Epithelial cell of proximal tubule (primary cell): ENCODE results near the gene PRPF31. TPM values are rescaled to one million over a fixed set of nuclear protein-coding genes. Genes with fewer than 3 reads are reported as not detected.

Experiments used
- DNase-seq: peaks from one replicate; pipeline ENCODE4 v3.0.0-alpha.2; 2011; ENCODE audit warnings: low read depth
- H3K4me3 ChIP-seq: 2 replicates; pipeline ENCODE4 v1.5.1; 2011; ENCODE audit warnings: low read depth, mild to moderate bottlenecking, low read length
- total RNA-seq: library from RNA; depleted of rRNA; stranded (reverse); fragments of >200 nt; gene quantifications from 2 replicates; pipeline ENCODE4 v1.2.3, GENCODE V29; 2015
- TF ChIP-seq, protein P1 (sequence below): conservative IDR thresholded peaks from 2 replicates; pipeline ENCODE4 v1.5.1; 2012; ENCODE audit warnings: low read depth, mild to moderate bottlenecking, low read length

The PRPF31 gene
- total RNA-seq, 1 donor from 2014 or later, result 64.3 TPM

DNA sequence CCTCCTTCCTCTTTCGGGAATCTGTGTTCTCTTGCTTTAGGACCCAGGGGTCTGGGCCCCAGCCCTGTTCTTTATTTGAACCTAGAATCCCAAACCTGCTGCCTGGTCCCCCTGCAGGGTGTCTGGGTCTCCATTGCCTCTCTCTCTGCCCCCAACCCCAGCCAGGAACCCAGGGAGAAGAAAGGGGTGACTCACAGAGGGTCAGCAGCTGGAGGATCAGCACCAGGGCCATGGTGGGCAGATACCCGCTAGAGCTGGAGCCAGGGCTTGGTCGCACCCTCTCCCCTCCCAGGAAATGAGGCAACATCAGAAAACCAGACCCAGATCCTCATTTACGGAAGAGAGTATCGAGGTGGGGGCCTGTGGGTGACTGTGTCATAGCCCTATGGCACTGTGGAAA lies 15.0 kb upstream of the PRPF31 start, which contains the start of gene OSCAR:
OSCAR (minus strand) TSS at position 243 of the 400 bp plus-strand sequence; CDS start at position 232, 11 bp downstream.
- TF ChIP-seq, protein P1, sequence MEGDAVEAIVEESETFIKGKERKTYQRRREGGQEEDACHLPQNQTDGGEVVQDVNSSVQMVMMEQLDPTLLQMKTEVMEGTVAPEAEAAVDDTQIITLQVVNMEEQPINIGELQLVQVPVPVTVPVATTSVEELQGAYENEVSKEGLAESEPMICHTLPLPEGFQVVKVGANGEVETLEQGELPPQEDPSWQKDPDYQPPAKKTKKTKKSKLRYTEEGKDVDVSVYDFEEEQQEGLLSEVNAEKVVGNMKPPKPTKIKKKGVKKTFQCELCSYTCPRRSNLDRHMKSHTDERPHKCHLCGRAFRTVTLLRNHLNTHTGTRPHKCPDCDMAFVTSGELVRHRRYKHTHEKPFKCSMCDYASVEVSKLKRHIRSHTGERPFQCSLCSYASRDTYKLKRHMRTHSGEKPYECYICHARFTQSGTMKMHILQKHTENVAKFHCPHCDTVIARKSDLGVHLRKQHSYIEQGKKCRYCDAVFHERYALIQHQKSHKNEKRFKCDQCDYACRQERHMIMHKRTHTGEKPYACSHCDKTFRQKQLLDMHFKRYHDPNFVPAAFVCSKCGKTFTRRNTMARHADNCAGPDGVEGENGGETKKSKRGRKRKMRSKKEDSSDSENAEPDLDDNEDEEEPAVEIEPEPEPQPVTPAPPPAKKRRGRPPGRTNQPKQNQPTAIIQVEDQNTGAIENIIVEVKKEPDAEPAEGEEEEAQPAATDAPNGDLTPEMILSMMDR, result no peak
- DNase-seq, result no peak
- H3K4me3 ChIP-seq, result no peak within 1 kb of the TSS

DNA sequence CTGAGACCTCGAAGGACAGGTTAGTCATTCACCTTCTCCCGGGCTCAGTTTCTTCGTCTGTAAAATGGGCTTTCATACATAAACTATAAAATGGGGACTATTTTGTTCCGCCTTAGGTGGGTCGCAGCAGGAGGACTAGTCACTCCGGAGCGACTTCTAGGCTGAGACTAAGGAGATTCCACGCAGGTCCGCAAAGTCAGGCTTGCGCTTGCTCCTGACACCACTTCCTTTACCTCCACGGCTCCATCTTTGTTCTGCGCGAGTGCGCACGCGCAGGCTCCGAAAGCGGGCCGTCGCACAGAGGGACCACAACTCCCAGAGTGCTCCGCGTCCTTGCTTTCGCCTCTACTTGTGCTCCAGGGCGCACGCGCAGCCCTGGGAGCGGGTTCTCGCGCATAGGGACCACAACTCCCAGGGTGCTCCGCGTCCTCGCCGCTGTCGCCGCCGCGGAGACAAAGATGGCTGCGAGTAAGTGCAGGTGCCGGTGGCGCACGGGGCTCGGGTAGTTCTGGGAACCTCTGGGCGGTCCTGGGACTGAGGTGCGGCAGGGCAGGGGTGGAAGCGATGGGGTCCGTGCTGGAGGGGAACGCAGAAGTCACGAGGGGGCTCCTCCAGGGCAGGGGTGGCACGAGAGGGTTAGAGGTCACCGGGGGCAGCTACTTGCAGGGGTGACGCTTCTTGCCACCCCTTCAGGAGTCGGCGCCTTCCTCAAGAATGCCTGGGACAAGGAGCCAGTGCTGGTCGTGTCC lies 13.0 kb upstream of the PRPF31 start, which contains the start of gene NDUFA3:
NDUFA3 (plus strand) TSS at position 435 of the 749 bp plus-strand sequence; CDS start at position 459, 24 bp downstream.
- peak within 1 kb of the TSS; percentile 98 for H3K4me3 ChIP-seq
- TF ChIP-seq, protein P1, result no peak
- DNase-seq, result peak; percentile 63

DNA sequence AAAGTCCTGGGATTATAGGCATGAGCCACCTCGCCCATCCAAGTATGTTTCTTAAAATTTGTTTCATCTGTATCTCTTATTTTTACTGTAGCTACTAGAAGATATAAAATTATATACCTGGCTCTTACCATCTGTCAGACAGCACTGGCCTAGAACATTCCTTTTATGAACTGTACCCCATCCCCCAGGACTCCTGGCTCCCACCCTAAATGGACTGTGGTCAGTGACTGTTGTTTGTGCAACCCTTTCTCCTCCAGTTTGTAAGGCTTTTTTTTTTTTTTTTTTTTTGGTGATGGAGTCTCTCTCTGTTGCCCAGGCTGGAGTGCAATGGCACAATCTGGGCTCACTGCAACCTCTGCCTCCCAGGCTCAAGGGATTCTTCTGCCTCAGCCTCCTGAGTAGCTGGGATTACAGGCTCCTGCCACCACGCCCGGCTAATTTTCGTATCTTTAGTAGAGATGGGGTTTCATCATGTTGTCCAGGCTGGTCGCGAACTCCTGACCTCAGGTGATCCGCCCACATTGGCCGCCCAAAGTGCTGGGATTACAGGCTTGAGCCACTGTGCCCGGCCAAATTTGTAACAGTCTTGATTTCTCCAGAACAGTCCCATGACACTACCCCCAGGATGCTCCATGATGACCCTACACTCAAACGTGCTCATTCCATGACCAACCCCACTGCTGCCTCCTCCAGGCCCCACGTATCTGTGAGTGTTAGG lies 10.4 kb upstream of the PRPF31 start:
- H3K4me3 ChIP-seq, result no peak overlapping the region
- DNase-seq, result no peak
- TF ChIP-seq, protein P1, result no peak

DNA sequence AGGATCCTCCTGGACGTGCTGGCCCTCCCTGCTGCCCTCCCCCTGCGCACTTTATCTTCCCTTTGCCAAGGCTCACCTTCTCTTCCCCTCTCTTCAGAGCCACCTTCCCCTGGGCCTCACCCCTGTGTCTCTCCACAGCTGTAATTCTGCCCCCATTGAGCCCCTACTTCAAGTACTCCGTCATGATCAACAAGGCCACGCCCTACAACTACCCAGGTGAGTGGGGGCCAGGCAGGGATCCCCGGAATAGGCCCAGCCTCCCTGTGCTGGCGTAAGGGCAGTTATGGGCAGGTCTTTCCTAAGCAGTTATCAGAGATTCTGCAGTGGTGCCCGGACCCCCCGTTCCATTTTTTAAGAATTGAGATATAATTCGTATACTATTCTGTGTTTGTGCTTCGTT lies 9.8 kb upstream of the PRPF31 start:
- TF ChIP-seq, protein P1, result no peak
- DNase-seq, result no peak
- no peak overlapping the region for H3K4me3 ChIP-seq

DNA sequence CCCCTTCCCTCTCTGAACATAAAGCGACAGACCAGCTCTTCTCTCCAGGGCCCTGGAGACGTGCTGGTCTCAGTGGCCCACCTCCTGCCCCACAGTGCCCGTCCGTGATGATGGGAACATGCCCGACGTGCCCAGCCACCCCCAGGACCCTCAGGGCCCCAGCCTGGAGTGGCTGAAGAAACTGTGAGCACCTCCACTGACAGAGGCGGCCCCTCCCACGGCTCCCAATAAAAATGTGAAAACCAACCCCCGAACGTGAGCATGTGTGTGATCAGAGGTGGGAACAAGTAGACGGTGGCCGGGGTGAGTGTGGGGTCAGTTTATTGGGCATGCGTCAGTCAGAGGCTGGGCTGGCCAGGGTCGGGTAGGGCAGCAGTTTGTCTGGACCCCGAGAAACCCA lies 8.8 kb upstream of the PRPF31 start:
- no peak overlapping the region for H3K4me3 ChIP-seq
- TF ChIP-seq, protein P1, result no peak
- no peak for DNase-seq

DNA sequence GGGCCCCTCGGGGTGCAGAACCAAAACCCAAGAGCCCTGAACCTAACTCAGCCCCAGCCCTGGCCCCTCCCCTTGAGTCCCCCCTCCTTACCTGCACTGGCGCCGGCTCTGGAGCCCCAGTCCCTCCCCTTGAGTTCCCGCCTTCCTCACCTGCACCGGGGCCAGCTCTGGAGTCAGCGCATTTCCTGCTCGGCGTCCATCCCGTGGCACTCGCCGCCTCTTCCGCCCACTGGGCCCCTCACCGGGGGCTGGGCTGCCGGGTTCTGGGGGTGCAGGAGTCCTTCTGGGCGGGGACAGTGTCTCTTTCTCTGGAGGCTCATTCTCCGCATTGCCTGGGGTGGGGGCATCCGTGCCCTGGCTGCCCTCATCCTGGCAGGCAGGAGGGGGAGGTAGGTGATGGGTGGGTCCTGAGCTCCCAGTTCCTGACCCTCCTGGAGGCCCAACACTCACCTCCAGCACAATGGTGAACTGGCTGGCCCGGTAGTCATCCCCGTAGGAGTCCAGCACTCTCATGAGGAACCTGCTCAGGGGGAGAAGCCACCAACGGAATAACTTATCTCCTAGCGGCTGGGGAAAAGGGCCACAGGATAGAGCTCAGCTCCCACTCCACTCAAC lies 7.6 kb upstream of the PRPF31 start:
- no peak for DNase-seq
- no peak overlapping the region for H3K4me3 ChIP-seq
- TF ChIP-seq, protein P1, result no peak
